Measurements from ENCODE around the gene KLF12.

The KLF12 gene

DNA sequence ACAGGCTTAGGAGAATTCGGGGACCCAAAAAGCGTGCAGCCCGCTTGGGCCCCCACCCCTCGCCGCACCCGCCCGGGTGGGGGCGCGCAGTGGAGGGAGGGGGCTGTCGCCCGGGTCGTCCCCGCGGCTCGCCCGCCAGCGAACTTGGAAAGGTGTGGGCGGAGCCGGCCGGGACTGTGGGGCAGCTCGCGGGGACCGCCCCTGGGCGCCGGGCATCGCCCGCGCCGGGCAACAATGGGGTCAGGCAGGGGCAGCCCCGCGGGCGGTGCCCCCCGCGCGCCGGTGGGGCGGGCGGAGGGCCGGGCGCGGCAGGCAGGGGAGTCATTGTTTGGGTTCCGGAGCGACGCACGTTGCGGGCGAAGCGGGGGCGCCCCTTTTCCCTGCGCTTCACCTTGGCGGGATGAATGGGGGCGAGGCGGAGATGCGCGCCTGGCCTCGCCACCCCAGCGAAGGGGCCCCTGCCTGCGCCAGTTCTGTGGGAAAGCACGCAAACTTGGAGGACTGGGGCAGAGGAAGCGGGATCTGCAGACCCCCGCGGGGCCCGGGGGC lies 647 bp upstream of the KLF12 start:
- DNase-seq (ENCODE audit: low read depth): no peak

DNA sequence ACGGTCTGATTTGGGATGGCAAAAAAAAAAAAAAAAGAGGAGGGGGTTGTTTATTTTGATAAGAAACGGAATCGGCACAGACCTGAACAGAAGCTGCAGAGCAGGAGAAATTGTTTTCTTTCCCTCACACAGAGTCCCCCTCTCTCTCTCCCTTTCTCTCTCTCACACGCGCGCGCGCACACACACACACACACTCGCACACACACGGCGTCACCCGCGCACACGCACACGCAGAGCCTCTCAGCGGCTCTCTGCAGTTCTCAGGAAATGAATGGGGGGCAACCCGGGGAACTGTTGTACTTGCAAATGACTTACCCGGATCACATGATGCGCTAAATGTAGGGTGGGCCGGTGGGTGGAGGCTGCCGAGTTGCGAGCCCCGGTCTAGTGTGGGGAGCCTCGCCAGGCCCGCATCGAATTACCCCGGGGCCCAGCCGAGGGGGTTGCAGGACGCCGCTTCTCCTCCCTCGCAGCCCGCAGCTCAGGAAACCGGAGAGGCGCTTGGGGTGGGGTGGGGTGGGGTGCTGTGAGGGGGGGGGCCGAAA lies 475 bp downstream of the KLF12 start:
- peak; percentile 28 for DNase-seq (ENCODE audit: low read depth)

DNA sequence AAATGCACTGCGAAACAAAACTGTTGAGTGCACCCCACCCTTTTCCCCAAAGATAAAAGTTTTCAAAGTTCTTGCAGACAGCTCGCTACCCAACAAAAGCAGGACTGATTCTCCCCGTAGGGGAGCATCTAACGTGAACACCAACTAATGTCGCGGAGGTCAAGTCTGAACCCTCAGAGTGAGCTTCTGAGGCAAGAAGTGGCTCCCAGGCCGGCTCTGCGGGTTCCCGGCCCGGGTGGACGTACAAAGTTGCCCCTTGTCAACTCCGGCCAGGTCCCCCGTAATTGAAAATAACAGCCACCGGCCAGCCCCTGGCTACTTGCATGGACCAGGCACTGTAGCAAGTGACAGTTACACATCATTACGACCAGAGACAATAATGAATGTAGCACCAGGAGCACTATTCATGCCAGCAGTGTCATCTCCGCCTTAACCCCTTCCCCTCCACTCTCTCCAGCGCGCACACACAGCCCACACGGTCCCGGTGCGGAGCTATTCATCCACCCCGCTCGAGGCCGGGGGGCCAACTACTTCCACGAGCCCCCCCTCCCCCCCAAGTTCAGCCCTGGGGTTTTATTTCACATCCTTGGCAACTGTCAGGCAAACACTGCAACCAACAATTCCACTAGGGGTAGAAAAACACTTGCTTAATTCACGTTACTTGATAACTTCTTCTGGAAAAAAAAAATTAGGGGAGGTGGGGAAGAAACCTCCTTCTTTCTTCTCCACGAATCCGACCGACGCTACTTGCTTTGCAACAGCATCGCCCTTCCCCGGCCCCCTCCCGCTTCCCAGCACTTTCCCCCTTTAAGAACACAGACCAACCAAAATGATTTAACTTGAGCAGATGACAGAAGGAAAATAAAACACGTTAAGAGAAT lies 1.2 kb downstream of the KLF12 start:
- DNase-seq (ENCODE audit: low read depth): no peak

DNA sequence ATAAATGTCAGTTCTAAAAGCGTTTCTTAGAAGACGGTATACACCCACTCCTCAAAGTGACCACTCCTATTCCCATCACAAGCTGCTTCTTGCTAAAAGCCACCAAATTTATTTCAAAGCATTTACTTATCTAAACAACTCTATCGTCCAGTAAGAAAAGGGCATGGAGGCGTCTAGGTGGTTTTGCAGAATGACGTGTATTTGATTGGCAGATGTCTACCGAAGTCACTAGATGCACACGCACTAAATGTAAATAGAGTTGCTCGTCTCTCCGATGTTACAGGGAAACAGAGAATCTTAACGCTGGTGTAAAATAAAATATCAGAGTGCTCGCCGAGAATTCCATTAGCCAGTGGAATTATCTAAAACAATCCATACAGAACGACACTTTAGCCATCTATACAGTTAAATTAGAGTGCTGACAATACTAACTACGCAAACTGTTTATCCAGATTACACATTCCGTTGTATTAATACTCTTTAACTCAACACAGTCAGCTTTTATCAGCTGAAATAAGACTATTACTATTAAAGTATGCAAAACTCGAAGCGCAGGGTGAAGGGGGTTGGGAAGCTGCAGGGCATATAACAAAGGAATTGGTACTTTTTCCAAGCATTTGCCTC lies 1.9 kb downstream of the KLF12 start:
- no peak for DNase-seq (ENCODE audit: low read depth)

DNA sequence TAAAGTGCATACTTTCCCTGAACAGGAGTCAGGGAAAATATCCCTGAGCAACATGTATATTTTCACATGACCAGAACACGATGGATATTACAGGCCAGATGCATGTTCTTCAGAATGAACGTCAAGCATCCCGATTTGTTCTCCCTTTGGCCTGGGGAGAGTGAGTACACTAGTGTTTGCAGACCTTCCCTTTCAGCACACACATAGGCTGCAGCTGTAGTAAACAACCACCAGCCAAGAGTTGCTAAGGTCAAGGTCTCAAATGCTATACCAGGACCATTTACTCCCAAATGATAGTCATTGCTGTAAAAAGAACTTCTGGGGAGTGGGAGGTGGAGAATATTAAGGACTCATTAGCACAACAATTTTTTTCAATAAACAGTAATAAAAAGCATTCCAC lies 3.0 kb downstream of the KLF12 start:
- DNase-seq (ENCODE audit: low read depth): no peak

DNA sequence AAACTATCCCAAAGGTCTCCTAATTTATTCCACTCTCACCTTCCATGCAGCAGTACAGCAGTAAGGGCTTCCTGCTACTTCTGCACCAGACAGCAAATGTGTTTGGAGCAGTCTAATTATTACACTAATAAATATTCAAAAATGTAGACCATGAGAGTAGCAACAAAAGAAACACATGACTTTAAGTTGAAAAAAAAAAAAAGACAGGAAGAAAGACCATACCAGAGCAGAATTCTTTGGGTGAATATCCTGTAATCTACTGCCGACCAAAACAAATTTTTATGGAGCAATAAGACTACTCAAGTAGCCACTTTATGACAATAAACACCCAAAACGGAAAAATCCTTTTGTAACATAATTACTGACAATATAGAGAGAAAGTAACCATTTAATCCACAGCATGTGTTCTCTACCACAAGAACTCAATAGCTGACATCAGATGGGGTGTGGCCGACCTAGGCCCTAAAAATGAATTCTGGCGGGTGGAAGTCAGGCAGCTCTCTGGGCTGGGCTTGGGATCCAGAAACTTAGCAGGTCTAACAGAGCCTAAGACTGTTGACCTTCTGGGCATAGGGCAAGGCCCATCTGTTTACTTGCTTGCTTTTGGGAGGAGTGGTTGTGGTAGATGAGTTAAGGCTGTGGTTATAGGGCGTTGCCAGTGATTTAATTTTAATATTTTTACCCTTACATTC lies 4.6 kb downstream of the KLF12 start:
- no peak for DNase-seq (ENCODE audit: low read depth)

DNA sequence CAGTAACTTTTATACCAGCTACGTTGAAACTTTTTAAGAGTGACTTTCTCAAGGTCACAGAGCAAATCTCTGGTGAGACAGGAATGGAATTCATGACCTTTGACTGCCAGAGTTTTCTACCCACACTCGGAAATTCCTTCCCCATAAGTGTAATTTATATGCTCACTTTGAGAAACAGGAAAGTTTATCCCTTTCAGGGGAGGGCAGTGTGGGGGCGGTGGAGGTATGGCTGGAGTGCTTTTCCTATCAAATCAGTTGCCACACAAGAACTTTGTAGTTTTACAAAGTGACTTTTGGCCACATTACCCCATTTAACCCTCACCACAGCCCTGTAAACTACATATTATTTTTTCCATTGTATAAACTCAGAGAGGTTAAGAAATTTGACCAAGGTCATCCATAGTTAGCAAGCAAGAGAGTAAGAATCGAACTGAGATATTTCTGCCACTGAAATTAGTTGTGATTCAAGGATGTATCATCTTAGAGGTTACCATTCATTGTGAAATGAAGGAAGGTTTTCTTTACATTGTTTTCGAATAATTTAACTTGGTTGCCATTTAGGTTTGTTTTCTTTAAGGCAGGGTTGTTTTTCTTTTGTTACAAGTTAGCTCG lies 5.9 kb downstream of the KLF12 start:
- DNase-seq (ENCODE audit: low read depth): no peak

DNA sequence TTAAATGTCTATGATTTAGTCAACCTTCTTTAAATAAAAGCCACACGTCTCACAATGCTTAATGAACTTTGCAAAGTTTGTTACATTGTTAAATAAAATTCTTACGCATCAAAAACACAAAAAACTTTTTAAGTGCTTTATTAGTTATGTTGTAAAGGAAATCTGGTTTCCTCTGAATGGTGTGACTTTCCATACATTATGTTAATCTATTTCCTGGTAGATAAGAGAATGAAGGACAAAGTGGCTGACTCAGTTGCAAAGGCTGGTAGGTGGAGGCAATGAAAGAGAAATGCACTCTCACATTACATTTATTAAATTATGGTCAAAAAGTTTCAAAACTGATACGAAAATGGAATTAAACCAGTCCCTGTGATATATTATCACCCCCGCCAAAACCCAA lies 15.9 kb downstream of the KLF12 start:
- DNase-seq (ENCODE audit: low read depth): no peak

DNA sequence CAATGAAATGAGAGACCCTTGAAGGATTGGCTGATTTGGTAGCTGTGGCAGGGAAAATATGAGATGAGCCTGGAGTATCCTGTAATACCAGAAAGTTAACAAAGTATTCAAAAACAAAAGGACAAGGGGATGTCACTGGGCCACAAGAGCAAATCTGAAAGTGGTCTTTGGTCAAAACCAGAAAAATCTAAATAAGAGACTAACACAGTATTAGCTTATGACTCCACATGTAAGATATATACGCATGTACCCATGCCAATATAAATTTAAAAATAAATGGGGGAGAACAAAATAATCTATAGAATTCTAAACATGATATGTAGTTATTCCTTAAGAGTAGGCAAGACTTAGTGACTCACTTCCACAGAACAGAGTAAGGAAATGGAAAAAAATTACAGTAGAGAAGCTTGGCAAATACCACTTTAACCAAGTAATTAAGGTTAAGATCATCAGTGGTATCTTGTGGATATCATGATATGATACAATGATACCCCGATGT lies 16.9 kb downstream of the KLF12 start:
- DNase-seq (ENCODE audit: low read depth): no peak

DNA sequence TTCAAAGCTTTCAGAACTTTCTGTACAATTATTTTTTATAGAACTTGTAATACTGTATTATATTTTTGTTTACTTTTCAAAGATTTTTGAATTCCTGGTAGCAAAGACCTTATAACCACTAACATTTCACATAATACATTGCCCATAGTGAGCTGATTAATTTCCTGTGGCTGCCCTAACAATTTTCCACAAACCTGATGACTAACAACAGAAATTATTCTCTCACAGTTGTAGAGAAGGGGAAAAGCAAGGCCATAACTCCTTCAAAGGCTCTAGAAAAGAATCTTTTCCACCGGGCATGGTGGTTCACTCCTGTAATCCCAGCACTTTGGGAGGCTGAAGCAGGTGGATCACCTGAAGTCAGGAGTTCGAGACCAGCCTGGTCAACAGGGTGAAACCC lies 19.1 kb downstream of the KLF12 start:
- peak; percentile 25 for DNase-seq (ENCODE audit: low read depth)

DNA sequence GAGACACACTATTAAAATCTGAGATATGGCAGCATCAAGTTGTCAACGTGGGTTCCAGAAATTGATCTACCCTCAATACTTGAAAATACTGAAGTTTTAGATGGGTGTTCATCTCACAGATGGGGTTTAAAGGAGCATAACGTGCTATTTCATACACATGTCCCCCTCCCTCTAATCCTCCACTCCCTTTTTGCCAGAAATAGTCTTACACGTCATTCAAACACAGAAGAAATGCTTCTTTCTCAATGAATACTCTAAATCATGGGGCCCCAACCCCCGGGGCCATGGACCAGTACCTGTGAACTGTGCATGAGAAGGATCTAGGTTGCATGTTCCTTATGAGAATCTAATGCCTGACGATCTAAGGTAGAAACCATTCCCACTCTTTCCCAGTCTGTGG lies 19.6 kb downstream of the KLF12 start:
- no peak for DNase-seq (ENCODE audit: low read depth)

DNA sequence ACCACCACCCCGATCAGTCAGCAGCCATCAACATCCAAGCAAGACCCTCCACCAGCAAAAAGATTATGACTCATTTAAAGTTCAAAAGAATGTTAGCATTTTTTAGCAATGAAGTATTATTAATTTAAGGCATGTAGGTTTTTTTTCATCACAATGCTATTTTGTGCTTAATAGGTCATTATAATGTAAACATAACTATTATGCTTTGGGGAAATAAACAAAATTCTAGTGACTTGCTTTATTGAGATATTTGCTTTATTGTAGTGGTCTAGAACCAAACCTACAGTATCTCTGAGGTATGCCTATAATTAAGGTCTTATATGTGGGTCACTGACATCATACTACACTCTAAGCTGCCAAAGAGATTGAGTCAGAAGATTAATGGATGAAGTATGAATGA lies 20.0 kb downstream of the KLF12 start:
- DNase-seq (ENCODE audit: low read depth): no peak

DNA sequence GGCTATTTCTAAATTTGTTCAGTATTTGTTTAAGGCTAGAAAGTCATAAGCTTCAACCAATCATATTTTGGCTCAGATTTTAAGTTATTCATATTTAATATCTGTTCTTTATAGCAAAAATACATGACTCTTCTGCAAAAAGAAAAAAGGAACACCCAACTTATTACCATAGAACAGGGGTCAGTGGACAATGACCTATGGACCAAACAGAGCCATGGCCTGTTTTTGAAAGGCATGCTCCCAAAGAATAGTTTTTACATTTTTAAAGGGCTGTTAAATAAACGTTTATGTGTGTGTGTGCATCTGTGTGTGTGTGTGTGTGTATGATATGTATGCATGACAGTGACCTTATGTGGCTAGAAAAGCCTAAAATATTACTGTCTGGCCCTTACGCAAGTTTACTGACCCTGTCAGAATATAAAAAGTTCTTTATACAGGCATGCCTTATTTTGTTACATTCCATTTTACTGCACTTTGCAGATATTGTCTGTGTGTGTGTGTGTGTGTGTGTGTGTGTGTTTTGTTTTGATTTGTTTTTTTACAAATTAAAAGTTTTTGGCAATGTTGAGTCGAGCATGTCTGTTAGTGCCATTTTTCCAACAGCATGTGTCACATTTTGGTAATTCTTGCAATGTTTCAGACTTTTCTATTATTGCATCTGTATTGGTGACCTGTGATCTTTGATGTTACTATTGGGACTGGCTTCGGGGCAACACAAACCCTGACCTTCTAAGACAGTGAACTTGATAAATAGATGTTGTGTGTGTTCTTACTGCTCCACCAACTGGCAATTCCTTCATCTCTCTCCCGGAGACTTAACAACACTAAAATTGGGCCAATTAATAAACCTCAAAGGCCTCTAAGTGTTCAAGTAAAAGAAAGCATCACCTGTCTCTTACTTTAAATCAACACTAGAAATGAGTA lies 22.0 kb downstream of the KLF12 start:
- DNase-seq (ENCODE audit: low read depth): no peak

DNA sequence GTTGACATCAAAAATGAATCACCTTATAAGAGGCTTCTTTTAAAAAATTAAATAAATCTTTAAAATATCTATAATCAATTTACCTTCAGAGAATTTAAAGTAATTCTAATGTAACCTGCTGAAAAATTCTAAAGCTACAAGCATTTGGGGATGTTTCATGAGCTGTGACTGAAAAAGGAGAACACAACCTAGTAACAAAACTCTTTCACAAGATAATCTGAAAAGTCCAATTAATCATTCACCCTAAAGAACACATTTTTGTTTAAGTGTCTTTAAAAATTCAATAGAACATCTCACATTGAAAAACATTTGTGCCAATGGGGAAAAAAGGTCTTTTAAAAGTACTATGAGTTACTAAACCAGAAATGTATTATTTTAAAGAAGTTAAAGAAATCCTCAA lies 22.8 kb downstream of the KLF12 start:
- no peak for DNase-seq (ENCODE audit: low read depth)

DNA sequence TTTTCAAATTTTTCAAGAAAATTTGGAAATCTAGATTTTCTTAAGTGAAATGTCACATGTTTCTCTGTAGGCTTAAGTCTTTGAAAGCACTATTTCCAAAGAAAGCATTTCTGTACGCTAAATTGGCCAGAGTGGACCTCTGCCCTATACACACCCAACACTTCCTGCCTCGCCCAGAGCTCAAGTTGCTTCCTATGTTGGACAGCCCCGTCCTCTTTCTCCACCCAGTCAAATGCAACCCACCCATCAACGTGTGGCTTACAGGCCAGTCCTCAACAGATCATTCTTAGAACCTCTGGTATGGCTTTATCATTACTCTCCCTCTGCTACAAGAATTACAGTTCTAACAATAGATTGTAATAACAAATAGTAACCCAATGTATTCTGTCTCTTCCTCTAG lies 24.2 kb downstream of the KLF12 start:
- DNase-seq (ENCODE audit: low read depth): no peak

DNA sequence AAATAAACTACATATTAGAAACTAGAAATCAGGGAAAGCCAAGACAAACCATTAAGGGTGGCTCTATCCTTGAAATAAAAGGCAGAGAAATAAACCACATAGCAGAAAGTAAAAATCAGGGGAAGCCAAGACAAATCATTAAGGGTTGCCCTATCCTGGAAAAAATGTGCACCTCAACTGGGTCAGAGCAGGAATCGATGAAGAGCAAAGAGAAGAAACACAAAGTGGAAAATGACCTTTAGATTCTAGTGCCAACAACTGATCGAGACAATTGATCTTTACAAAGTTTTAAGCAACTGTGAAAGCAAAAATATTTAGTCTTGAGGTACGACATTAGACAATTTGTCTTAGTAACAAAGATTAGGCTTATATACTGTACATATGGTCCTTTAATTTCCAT lies 26.6 kb downstream of the KLF12 start:
- no peak for DNase-seq (ENCODE audit: low read depth)

DNA sequence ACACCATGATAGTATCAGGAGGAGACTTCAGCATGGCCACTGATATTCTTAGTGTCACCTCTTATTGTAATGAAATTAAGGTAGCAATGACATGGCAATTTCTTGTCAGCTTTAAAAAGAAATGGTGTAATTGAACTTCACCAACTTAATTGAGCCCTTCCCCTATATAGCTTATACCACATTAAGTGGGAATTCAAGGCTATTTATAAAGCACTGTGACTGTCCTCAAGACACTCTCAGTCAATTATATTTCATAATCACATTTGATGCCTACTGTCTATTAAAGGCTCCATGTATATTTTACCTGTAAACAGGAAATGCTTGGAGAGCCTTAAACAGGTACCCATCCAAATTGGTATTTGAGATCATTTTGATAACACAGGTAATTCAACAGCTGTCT lies 28.3 kb downstream of the KLF12 start:
- DNase-seq (ENCODE audit: low read depth): no peak

DNA sequence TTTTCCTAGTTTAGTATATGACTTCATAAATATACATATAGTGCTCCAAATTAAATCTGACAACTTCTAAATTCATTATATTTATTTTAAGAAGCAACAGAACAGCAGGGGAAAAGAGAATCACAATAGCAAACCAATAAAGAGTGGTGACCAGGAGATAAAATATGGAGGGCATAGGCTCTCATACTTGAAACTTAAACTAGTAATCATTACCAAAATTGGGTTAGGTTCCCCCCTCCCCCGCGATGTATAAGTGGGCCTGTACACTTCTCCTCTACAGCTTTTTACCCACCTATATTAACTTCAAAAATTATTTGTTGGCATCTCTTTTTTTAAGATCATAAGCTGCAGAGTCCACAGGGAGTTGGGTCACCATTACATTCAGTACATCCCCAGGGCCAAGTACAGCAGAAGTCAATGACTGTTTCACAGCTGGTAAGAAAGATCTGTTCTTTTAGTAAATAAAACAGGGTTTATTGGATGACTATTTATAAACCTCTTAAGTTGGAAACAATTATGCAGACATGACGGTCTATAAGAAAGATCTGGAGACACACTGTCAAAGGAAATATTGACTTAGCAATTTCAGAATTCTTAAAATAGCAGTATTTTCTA lies 29.4 kb downstream of the KLF12 start:
- no peak for DNase-seq (ENCODE audit: low read depth)

DNA sequence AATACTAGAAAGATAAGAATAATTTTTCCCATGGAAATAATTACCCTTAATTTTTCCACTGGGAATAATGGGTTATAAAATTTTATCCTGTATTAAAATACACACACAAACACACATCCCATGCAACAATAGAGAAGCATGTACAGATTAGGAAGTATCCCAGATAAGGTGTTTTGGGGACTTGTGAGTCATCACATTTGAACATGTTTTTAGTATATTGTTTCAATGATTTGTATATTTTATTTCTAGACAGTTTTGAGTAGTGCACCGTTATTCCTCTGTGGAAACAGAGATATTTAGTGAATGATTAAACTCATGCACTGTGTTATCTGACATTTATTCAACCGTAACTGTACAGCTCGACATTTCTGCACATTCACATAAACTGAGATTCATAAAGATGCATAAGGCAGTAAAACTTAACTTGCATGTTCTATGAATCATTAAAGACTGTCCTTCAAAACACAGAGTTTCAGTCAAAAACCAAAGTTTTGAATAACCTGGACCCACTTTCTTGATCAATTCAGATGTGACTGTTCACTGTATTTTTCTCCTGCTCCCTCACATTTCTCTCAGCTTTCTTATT lies 30.1 kb downstream of the KLF12 start:
- no peak for DNase-seq (ENCODE audit: low read depth)

DNA sequence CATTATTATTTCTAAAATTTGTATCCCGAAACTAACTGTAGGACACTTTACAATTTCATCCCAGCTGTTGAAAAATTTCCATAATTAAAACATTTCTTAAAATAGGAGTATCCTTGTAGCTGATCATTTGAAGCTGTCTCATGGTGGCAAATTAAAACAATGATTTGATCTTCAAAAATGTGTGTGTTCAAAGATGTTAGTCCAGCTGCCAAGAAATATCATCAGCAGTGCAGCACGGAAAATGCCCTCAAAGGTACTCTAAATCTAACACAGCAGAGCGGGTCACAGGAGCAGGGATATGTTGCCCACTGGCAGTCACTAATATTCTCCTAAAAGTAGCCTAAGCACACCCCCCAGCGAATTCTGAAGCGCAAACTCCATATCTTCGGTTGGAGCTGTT lies 31.0 kb downstream of the KLF12 start:
- no peak for DNase-seq (ENCODE audit: low read depth)
